H1 (cell line): ENCODE measurements around the gene HIPK3. TPM values are rescaled to one million over a fixed set of nuclear protein-coding genes. Genes with fewer than 3 reads are reported as not detected.

Experiments
- CTCF ChIA-PET: fragments of 300-600 bp; sonication (Branson Sonifier 250); formaldehyde crosslinking; loops from one replicate; lab custom pipeline; 2021; ENCODE audit not compliant: partially characterized antibody; lab: Charles Lee
- POLR2A ChIA-PET: fragments of 300-600 bp; sonication (Branson Sonifier 250); formaldehyde crosslinking; loops from one replicate; lab custom pipeline; 2021; ENCODE audit warnings: inconsistent platforms; ENCODE audit not compliant: partially characterized antibody; lab: Charles Lee
- DNase-seq, 2 experiments: peaks; one replicate each; pipeline versions ENCODE4 v3.0.0 to v3.0.0-alpha.2; 2010 to 2022; ENCODE audit warnings: low spot score in 2 of 2, low read depth in 1 of 2, mixed read lengths in 1 of 2
- FAIRE-seq: peaks from 2 replicates; lab custom pipeline; 2011; peaks lifted over from hg19 to GRCh38; lab: Jason Lieb, UNC
- H2AFZ ChIP-seq: 2 replicates; pipeline ENCODE4 v1.8.1; 2012; ENCODE audit warnings: low read length, inconsistent platforms
- H2AK5ac ChIP-seq: 2 replicates; pipeline ENCODE4 v1.6.1; 2013; ENCODE audit warnings: low read depth, low read length
- H2BK120ac ChIP-seq: replicated peaks from 2 replicates; pipeline ENCODE3; 2013; ENCODE audit warnings: low read depth, low read length, inconsistent platforms
- H2BK12ac ChIP-seq: 2 replicates; pipeline ENCODE4 v1.6.1; 2013; ENCODE audit warnings: low read depth, low read length
- H2BK15ac ChIP-seq: 2 replicates; pipeline ENCODE4 v1.6.1; 2013; ENCODE audit warnings: low read length
- H2BK20ac ChIP-seq: 2 replicates; pipeline ENCODE4 v1.6.1; 2013; ENCODE audit warnings: low read length
- H2BK5ac ChIP-seq: 2 replicates; pipeline ENCODE4 v1.6.1; 2013; ENCODE audit warnings: low read depth, low read length
- H3K14ac ChIP-seq: 2 replicates; pipeline ENCODE4 v1.6.1; 2013; ENCODE audit warnings: inconsistent platforms; ENCODE audit not compliant: insufficient read length
- H3K18ac ChIP-seq: 2 replicates; pipeline ENCODE4 v1.6.1; 2013; ENCODE audit warnings: low read length; ENCODE audit errors: extremely low read depth
- H3K23ac ChIP-seq: 2 replicates; pipeline ENCODE4 v1.6.1; 2013; ENCODE audit warnings: inconsistent platforms; ENCODE audit not compliant: insufficient read length
- H3K23me2 ChIP-seq: 2 replicates; pipeline ENCODE4 v1.6.1; 2013; ENCODE audit warnings: low read depth, low read length
- H3K27ac ChIP-seq: 2 replicates; pipeline ENCODE4 v1.6.1; 2011; ENCODE audit warnings: low read depth, low read length, inconsistent platforms
- H3K27me3 ChIP-seq, 4 experiments: replicated peaks in 1 of 4; 1 replicate in 1 of 4; 2 replicates in 3 of 4; pipeline versions ENCODE4 v1.6.1 to v1.8.1; 2011 to 2013; ENCODE audit warnings: low read length in 3 of 4, mild to moderate bottlenecking in 3 of 4, inconsistent platforms in 2 of 4, mixed read lengths in 2 of 4, moderate library complexity in 1 of 4; ENCODE audit not compliant: control insufficient read depth in 3 of 4, insufficient read depth in 3 of 4; ENCODE audit errors: extremely low read depth in 1 of 4
- H3K36me3 ChIP-seq, 4 experiments: 2 replicates each; pipeline versions ENCODE4 v1.6.1 to v1.8.1; 2011 to 2013; ENCODE audit warnings: mild to moderate bottlenecking in 4 of 4, low read length in 3 of 4, moderate library complexity in 2 of 4, control low read depth in 1 of 4, inconsistent platforms in 1 of 4; ENCODE audit not compliant: insufficient read depth in 4 of 4, control insufficient read depth in 2 of 4
- H3K4ac ChIP-seq: replicated peaks from 2 replicates; pipeline ENCODE3; 2013; ENCODE audit warnings: low read length, low read depth, mixed read lengths, inconsistent platforms; ENCODE audit not compliant: insufficient read length
- H3K4me1 ChIP-seq, 4 experiments: replicated peaks in 1 of 4; 1 replicate in 1 of 4; 2 replicates in 3 of 4; pipeline versions ENCODE4 v1.6.1 to v1.8.1; 2011 to 2013; ENCODE audit warnings: low read length in 3 of 4, inconsistent platforms in 2 of 4, mixed read lengths in 1 of 4; ENCODE audit not compliant: insufficient read depth in 4 of 4, control insufficient read depth in 3 of 4
- H3K4me2 ChIP-seq, 2 experiments: 2 replicates each; pipeline versions ENCODE4 v1.6.1 to v1.8.1; 2011 to 2013; ENCODE audit warnings: low read depth in 2 of 2, low read length in 2 of 2, control low read depth in 1 of 2, inconsistent platforms in 1 of 2, mild to moderate bottlenecking in 1 of 2; ENCODE audit not compliant: insufficient read depth in 1 of 2
- H3K4me3 ChIP-seq, 4 experiments: fragments of 200-600, 300-600 bp in 1 of 4; sonication (generic), shearing (Covaris generic), sonication (Bioruptor Twin) in 1 of 4; 2 replicates each; pipeline versions ENCODE4 v1.5.1 to v1.8.1; 2011 to 2016; ENCODE audit warnings: low read length in 4 of 4, low read depth in 3 of 4, control low read depth in 2 of 4, inconsistent platforms in 2 of 4, mild to moderate bottlenecking in 2 of 4, mixed read lengths in 1 of 4, moderate library complexity in 1 of 4; ENCODE audit not compliant: insufficient read depth in 2 of 4; ENCODE audit errors: extremely low read depth in 1 of 4
- H3K56ac ChIP-seq: replicated peaks from 2 replicates; pipeline ENCODE3; 2013; ENCODE audit warnings: low read depth, mild to moderate bottlenecking, mixed read lengths, low read length, inconsistent platforms; ENCODE audit not compliant: insufficient read length
- H3K79me1 ChIP-seq: 2 replicates; pipeline ENCODE4 v1.6.1; 2013; ENCODE audit warnings: low read depth, low read length, control low read depth
- H3K79me2 ChIP-seq, 2 experiments: 2 replicates each; pipeline versions ENCODE4 v1.6.1 to v1.8.1; 2012 to 2013; ENCODE audit warnings: low read length in 2 of 2, mild to moderate bottlenecking in 2 of 2, inconsistent platforms in 1 of 2; ENCODE audit not compliant: insufficient read depth in 2 of 2, control insufficient read depth in 1 of 2
- H3K9ac ChIP-seq, 4 experiments: replicated peaks in 1 of 4; 1 replicate in 1 of 4; 2 replicates in 3 of 4; pipeline versions ENCODE4 v1.6.1 to v1.8.1; 2011 to 2013; ENCODE audit warnings: low read depth in 3 of 4, low read length in 3 of 4, control low read depth in 2 of 4, mild to moderate bottlenecking in 2 of 4, moderate library complexity in 2 of 4, inconsistent platforms in 1 of 4; ENCODE audit errors: extremely low read depth in 1 of 4
- H3K9me3 ChIP-seq, 2 experiments: 2 replicates each; pipeline versions ENCODE4 v1.6.1 to v1.8.1; 2012 to 2013; ENCODE audit warnings: mild to moderate bottlenecking in 2 of 2, moderate library complexity in 2 of 2, control low read depth in 1 of 2, inconsistent platforms in 1 of 2, low read depth in 1 of 2, low read length in 1 of 2, mixed read lengths in 1 of 2; ENCODE audit not compliant: insufficient read depth in 2 of 2
- H4K20me1 ChIP-seq, 2 experiments: replicated peaks in 1 of 2; 2 replicates each; pipeline versions ENCODE3 to v1.8.1; 2011 to 2013; ENCODE audit warnings: inconsistent platforms in 2 of 2, low read length in 2 of 2, mild to moderate bottlenecking in 1 of 2; ENCODE audit not compliant: insufficient read depth in 2 of 2, control insufficient read depth in 1 of 2
- H4K5ac ChIP-seq: 2 replicates; pipeline ENCODE4 v1.6.1; 2013; ENCODE audit warnings: low read length, low read depth, mixed read lengths, inconsistent platforms; ENCODE audit not compliant: insufficient read length
- H4K8ac ChIP-seq: 2 replicates; pipeline ENCODE4 v1.8.0; 2013; ENCODE audit warnings: mild to moderate bottlenecking, moderate library complexity, low read length, inconsistent platforms; ENCODE audit not compliant: insufficient read depth; ENCODE audit errors: extremely low read depth
- H4K91ac ChIP-seq: replicated peaks from 2 replicates; pipeline ENCODE3; 2013; ENCODE audit warnings: low read length, mixed read lengths, inconsistent platforms; ENCODE audit not compliant: insufficient read length
- BCL11A ChIP-seq, 2 experiments: IDR thresholded peaks; one replicate each; pipeline ENCODE4 v1.6.1; 2011; ENCODE audit warnings: low read depth in 2 of 2, low read length in 2 of 2, mild to moderate bottlenecking in 2 of 2
- FOSL1 ChIP-seq: IDR thresholded peaks from 2 replicates; pipeline ENCODE4 v1.6.1; 2011; ENCODE audit warnings: mild to moderate bottlenecking, low read depth, low read length, moderate library complexity; ENCODE audit not compliant: insufficient read depth
- HDAC2 ChIP-seq, 2 experiments: fragments of 300-600 bp in 1 of 2; sonication (generic) in 1 of 2; IDR thresholded peaks; 2 replicates each; pipeline ENCODE4 v1.6.1; 2011 to 2012; ENCODE audit warnings: low read depth in 2 of 2, low read length in 2 of 2, mild to moderate bottlenecking in 2 of 2, moderate library complexity in 2 of 2, borderline replicate concordance in 1 of 2, inconsistent platforms in 1 of 2
- NRF1 ChIP-seq: IDR thresholded peaks from 2 replicates; pipeline ENCODE4 v1.6.1; 2011; ENCODE audit warnings: mild to moderate bottlenecking, low read depth, low read length, improper control_type of control experiment
- PHF8 ChIP-seq: fragments of 200-600 bp; sonication (generic); conservative IDR thresholded peaks from 2 replicates; pipeline ENCODE4 v1.7.1; 2012; ENCODE audit warnings: low read depth, mild to moderate bottlenecking, inconsistent platforms, low read length, moderate library complexity
- POLR2AphosphoS5 ChIP-seq: IDR thresholded peaks from 2 replicates; pipeline ENCODE4 v1.6.1; 2011; ENCODE audit warnings: low read depth, low read length
- SP1 ChIP-seq: IDR thresholded peaks from 2 replicates; pipeline ENCODE4 v1.6.1; 2011; ENCODE audit warnings: low read depth, low read length
- SUZ12 ChIP-seq: fragments of 200-600 bp; sonication (generic); IDR thresholded peaks from 2 replicates; pipeline ENCODE4 v1.6.1; 2012; ENCODE audit warnings: mild to moderate bottlenecking, inconsistent platforms, low read length, moderate library complexity, mixed read lengths
- TCF12 ChIP-seq: IDR thresholded peaks from 2 replicates; pipeline ENCODE4 v1.6.1; 2011; ENCODE audit warnings: low read depth, mild to moderate bottlenecking, low read length
- WGBS, 2 experiments: shearing (Covaris generic) in 1 of 2; methylation state at CpG; one replicate each; pipeline versions ENCODE4 v1.1.6 to v1.1.7; 2013 to 2015; ENCODE audit warnings: low lambda C conversion rate in 2 of 2, mixed read lengths in 2 of 2, inconsistent platforms in 1 of 2, low coverage in 1 of 2, missing lambda C conversion rate in 1 of 2; ENCODE audit not compliant: insufficient replicate concordance in 2 of 2, insufficient coverage in 1 of 2, insufficient read length in 1 of 2; ENCODE audit errors: extremely low coverage in 1 of 2, missing lambda C conversion rate in 1 of 2; 5-methylcytosine and 5-hydroxymethylcytosine counted together
- long read RNA-seq, 2 experiments: library from RNA in 1 of 2; library from capped mRNA in 1 of 2; stranded (forward); transcript quantifications; one replicate each; pipeline ENCODE4 v2.0.0, GENCODE V29; 2021; ENCODE audit warnings: inconsistent platforms in 1 of 2
- polyA minus RNA-seq, 3 experiments: library from RNA; depleted of rRNA, polyadenylated mRNA; stranded (reverse); fragments of >200 nt; gene quantifications; 1 replicate in 2 of 3; 2 replicates in 1 of 3; pipeline ENCODE4 v1.2.3, GENCODE V29; 2011
- polyA plus RNA-seq, 7 experiments: library from polyadenylated mRNA; depleted of rRNA in 3 of 7; stranded (reverse) in 5 of 7; unstranded in 2 of 7; fragments of >200 nt in 5 of 7; fragments of 200-250 nt in 2 of 7; gene quantifications; 1 replicate in 5 of 7; 2 replicates in 1 of 7; 4 replicates in 1 of 7; pipeline versions ENCODE4 v1.2.1 to v1.2.3, GENCODE V29; 2011 to 2013; ENCODE audit warnings: missing spikeins in 2 of 7, mixed read lengths in 2 of 7
- total RNA-seq: library from RNA; stranded (reverse); fragmentation: NEBNext Ultra II Directional; extraction: Animal tissue kit (Norgen Biotek cat#: 25700); gene quantifications from 2 replicates; pipeline ENCODE4 v1.2.1, GENCODE V29; 2021

Gene HIPK3
- total RNA-seq (20.8 and 22.3 TPM in 2 replicates), polyA plus RNA-seq (2011; rRNA removed) (3.2 and 5.0 TPM in 2 replicates), polyA minus RNA-seq (2011; rRNA and poly(A)+ RNA removed) (41.7 and 52.5 TPM in 2 replicates)
- 4.4 TPM for polyA plus RNA-seq (2011; cell fraction: cytosol; rRNA removed)
- polyA plus RNA-seq (2011; cell fraction: nucleus; rRNA removed): 4.4 TPM
- polyA plus RNA-seq (2012, experiment 1 of 2): 3.2 to 7.1 TPM (median 5.0 TPM) in 4 replicates
- polyA plus RNA-seq (2012, experiment 2 of 2): 0.21 TPM
- polyA plus RNA-seq (2013, experiment 1 of 2): 5.1 TPM
- polyA plus RNA-seq (2013, experiment 2 of 2): 5.0 TPM
- 18.5 TPM for polyA minus RNA-seq (2011; cell fraction: cytosol; rRNA and poly(A)+ RNA removed)
- 71.7 TPM for polyA minus RNA-seq (2011; cell fraction: nucleus; rRNA and poly(A)+ RNA removed)
- long read RNA-seq, experiment 1, partial matches to known transcripts: 1 of 5 reads
- long read RNA-seq, experiment 1, other reads (novel, unspliced or antisense): 4 of 5 reads
- long read RNA-seq, experiment 2, partial matches to known transcripts: 2 of 2 reads
- long read RNA-seq, experiment 2, other reads (novel, unspliced or antisense): 0 of 2 reads

- Histone ChIP-seq H3K9me3 (no peaks in the 10 kb centered on the region), H3K56ac (peak within 1 kb of the TSS; percentile 82), H3K4ac (no peak within 1 kb of the TSS), H3K23me2 (peaks cover 5% of the 10 kb centered on the region; the same call in 1 of the 2 replicates), H3K79me2 (peaks cover 0 to 37% of the 10 kb centered on the region in 2 experiments; a peak in 3 of 4 replicates), H3K4me1 (peaks cover 0 to 2% (median under 1%) of the 10 kb centered on the region in 4 experiments; a peak in 1 of 7 replicates), H3K4me3 (peak within 1 kb of the TSS; percentile 81 to 90 (median 84)), H3K79me1 (no peaks in the 10 kb centered on the region), H4K20me1 (peaks cover 2% of the 10 kb centered on the region in 2 experiments), H2BK20ac (no peak within 1 kb of the TSS), H3K27ac (peak within 1 kb of the TSS; percentile 95), H2AFZ (peak within 1 kb of the TSS; percentile 91), H2BK15ac (no peak within 1 kb of the TSS), H4K8ac (peak within 1 kb of the TSS; percentile 99), H3K36me3 (no peaks in the 10 kb centered on the region), H2BK120ac (no peak within 1 kb of the TSS), H2AK5ac (no peak within 1 kb of the TSS), H3K9ac (peak within 1 kb of the TSS; percentile 82 to 99 (median 94)), H3K14ac (no peak within 1 kb of the TSS), H2BK12ac (0 out of 2 replicates have a peak within 1 kb of the TSS, but pooled peaks have one; percentile 39), H2BK5ac (peak within 1 kb of the TSS; percentile 92), H3K23ac (no peak within 1 kb of the TSS), H4K91ac (peak within 1 kb of the TSS; percentile 80), H3K4me2 (peak within 1 kb of the TSS; percentile 78 to 92), H4K5ac (peak within 1 kb of the TSS; percentile 98), H3K27me3 (no peaks in the 10 kb centered on the region), H3K18ac (peak within 1 kb of the TSS; percentile 97)
- POLR2A ChIA-PET: interaction anchor here (0.7 to 2.2 kb wide), 3 partner anchors 63 to 96 kb away, joined by 3 to 7 read pairs (median 3); partner anchors contain the start of gene CSTF3
- FAIRE-seq (no peak), DNase-seq (peak in 1 of 2 experiments; percentile 85)
- CTCF ChIA-PET: interaction anchor here (1.0 kb wide), 2 partner anchors 69 to 92 kb away, joined by 3 to 4 read pairs; no protein-coding TSS in a partner anchor
- 3% methylated on average over 43 of the region's 85 CpGs; no CpG with 5 or more reads in 1 of the 2 experiments for WGBS, 2 experiments
- TF ChIP-seq NRF1 (no peak), BCL11A (IDR thresholded peaks at IDR 0.05; ENCODE audit: low read depth in 2 of 2, low read length in 2 of 2) (no peak), POLR2AphosphoS5 (peak; percentile 69), SUZ12 (no peak), FOSL1 (no peak), TCF12 (no peak), PHF8 (peak; percentile 76), SP1 (no peak), HDAC2 (IDR thresholded peaks at IDR 0.05; ENCODE audit: borderline replicate concordance in 1 of 2, low read depth in 2 of 2, low read length in 2 of 2) (0 out of 4 replicates have a peak, but pooled peaks of 1 of the 2 experiments have one; percentile 13)
These were observed at the start of gene HIPK3 for GRCh38 chr11:33257160-33257896. Gene HIPK3 (plus strand): TSS chr11:33257381.
